PC-3 (cell line): ENCODE measurements around the gene MAP3K8.

Experiments
- EZH2 ChIP-seq: fragments of 300-600 bp; sonication (generic); IDR thresholded peaks from one replicate; pipeline ENCODE4 v1.6.1; 2017; ENCODE audit warnings: antibody characterized with exemption, mild to moderate bottlenecking, low read length; ENCODE audit not compliant: unreplicated experiment
- EZH2phosphoT487 ChIP-seq: fragments of 300-600 bp; sonication (generic); IDR thresholded peaks from 2 replicates; pipeline ENCODE4 v1.6.1; 2018; ENCODE audit warnings: mild to moderate bottlenecking, antibody characterized with exemption, low read length, borderline replicate concordance
- TF ChIP-seq, protein P1 (sequence below): fragments of 300-600 bp; sonication (generic); conservative IDR thresholded peaks from 2 replicates; pipeline ENCODE4 v1.5.1; 2017; ENCODE audit warnings: antibody characterized with exemption, low read depth, mild to moderate bottlenecking, low read length

DNA sequence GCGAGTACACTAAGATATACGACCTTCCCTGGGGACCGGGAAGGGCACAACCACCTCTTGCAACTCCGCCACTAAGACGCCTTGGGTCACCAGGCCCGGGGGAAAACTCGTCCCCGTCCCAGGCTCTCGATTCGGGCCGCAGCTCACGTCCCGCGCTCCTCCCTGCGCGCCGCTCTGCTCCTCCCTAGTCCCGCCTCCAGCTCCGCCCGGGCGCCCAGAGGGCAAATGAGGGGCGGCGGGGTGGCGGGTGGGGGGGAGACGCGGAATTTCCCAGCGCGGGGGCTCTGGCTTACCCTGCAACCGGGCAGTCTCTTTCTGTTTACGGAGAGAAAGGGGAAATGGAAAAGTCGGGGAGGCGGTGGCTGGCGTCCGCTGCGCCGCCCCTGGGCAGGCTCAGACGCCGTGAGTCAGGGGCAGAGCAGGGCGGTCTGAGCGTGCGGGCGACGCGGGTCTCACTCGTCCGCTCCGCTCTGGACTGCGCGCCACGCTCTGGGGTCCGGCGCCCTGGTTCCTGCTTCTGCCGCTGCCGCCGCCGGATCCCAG is at the start of gene MAP3K8:
- TF ChIP-seq EZH2phosphoT487 (no peak), EZH2 (no peak)
- TF ChIP-seq, protein P1, sequence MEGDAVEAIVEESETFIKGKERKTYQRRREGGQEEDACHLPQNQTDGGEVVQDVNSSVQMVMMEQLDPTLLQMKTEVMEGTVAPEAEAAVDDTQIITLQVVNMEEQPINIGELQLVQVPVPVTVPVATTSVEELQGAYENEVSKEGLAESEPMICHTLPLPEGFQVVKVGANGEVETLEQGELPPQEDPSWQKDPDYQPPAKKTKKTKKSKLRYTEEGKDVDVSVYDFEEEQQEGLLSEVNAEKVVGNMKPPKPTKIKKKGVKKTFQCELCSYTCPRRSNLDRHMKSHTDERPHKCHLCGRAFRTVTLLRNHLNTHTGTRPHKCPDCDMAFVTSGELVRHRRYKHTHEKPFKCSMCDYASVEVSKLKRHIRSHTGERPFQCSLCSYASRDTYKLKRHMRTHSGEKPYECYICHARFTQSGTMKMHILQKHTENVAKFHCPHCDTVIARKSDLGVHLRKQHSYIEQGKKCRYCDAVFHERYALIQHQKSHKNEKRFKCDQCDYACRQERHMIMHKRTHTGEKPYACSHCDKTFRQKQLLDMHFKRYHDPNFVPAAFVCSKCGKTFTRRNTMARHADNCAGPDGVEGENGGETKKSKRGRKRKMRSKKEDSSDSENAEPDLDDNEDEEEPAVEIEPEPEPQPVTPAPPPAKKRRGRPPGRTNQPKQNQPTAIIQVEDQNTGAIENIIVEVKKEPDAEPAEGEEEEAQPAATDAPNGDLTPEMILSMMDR: no peak
